Parathyroid adenoma (tissue), 2 donors: ENCODE data around the gene UQCC2.

ENCODE experiments used
- H2AFZ ChIP-seq: fragments of 300-600 bp; sonication (generic); one replicate; pipeline ENCODE4 v1.7.0; 2017; ENCODE audit warnings: antibody characterized with exemption, mild to moderate bottlenecking
- H3K27ac ChIP-seq: fragments of 300-600 bp; sonication (generic); one replicate; pipeline ENCODE4 v1.7.0; 2017
- H3K27me3 ChIP-seq: fragments of 300-600 bp; sonication (generic); one replicate; pipeline ENCODE4 v1.7.0; 2017; ENCODE audit warnings: low read length; ENCODE audit not compliant: control insufficient read depth, insufficient read depth
- H3K36me3 ChIP-seq: fragments of 300-600 bp; sonication (generic); one replicate; pipeline ENCODE4 v1.7.0; 2017; ENCODE audit warnings: low read length; ENCODE audit not compliant: control insufficient read depth, insufficient read depth
- H3K4me1 ChIP-seq: fragments of 300-600 bp; sonication (generic); one replicate; pipeline ENCODE4 v1.7.0; 2017; ENCODE audit warnings: control low read depth
- H3K4me2 ChIP-seq: fragments of 300-600 bp; sonication (generic); one replicate; pipeline ENCODE4 v1.7.0; 2017; ENCODE audit warnings: low read length
- H3K4me3 ChIP-seq: fragments of 300-600 bp; sonication (generic); one replicate; pipeline ENCODE4 v1.7.0; 2017; ENCODE audit warnings: low read depth, low read length
- H3K79me2 ChIP-seq: fragments of 300-600 bp; sonication (generic); one replicate; pipeline ENCODE4 v1.7.0; 2017; ENCODE audit warnings: control low read depth
- H3K9ac ChIP-seq: fragments of 300-600 bp; sonication (generic); one replicate; pipeline ENCODE4 v1.7.0; 2017; ENCODE audit warnings: mild to moderate bottlenecking
- H3K9me3 ChIP-seq: fragments of 300-600 bp; sonication (generic); one replicate; pipeline ENCODE4 v1.7.0; 2017; ENCODE audit warnings: low read length; ENCODE audit not compliant: control insufficient read depth
- CTCF ChIP-seq: fragments of 300-600 bp; sonication (generic); IDR thresholded peaks from one replicate; pipeline ENCODE4 v1.7.0; 2017; ENCODE audit warnings: antibody characterized with exemption, mild to moderate bottlenecking
- donor health status: primary hyperparathyroidism.

The UQCC2 gene

DNA sequence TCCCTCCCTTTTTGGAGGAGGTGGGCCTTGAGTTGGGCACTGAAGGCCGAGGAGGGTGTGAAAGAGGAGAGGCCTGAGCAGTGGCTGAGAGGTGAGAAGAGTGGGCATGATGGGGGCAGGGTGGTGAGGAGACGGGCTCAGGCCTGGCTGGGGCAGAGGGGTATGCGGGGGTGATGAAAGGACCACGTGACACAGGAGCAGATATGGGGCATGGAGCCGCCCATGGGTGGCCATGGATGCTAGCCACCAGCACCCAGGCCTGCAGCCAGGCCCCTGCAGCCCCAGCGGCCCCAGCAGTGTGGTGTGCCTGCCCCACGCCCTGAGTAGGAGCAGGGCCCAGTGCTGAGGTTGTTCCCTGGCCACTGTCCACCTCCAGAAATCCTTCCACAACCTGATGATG, 26.5 kb downstream of the UQCC2 start:
- H2AFZ ChIP-seq, result no peak overlapping the region
- no peak overlapping the region for H3K27ac ChIP-seq
- no peak for TF ChIP-seq CTCF
- no peaks in the 10 kb centered on the region for H3K79me2 ChIP-seq
- no peaks in the 10 kb centered on the region for H3K27me3 ChIP-seq
- H3K4me3 ChIP-seq, result no peak overlapping the region
- H3K9me3 ChIP-seq, result no peaks in the 10 kb centered on the region
- no peaks in the 10 kb centered on the region for H3K36me3 ChIP-seq
- no peaks in the 10 kb centered on the region for H3K4me1 ChIP-seq
- H3K4me2 ChIP-seq, result no peak overlapping the region
- H3K9ac ChIP-seq, result no peak overlapping the region

GRCh38 chr6:33684428-33684896, 27.0 kb downstream of the UQCC2 start:
- H3K4me2 ChIP-seq, result no peak overlapping the region
- H3K27me3 ChIP-seq, result no peaks in the 10 kb centered on the region
- H3K36me3 ChIP-seq, result no peaks in the 10 kb centered on the region
- H3K9me3 ChIP-seq, result no peaks in the 10 kb centered on the region
- no peak overlapping the region for H3K4me3 ChIP-seq
- no peak for TF ChIP-seq CTCF
- no peak overlapping the region for H3K27ac ChIP-seq
- H3K4me1 ChIP-seq, result no peaks in the 10 kb centered on the region
- no peak overlapping the region for H3K9ac ChIP-seq
- H2AFZ ChIP-seq, result no peak overlapping the region
- no peaks in the 10 kb centered on the region for H3K79me2 ChIP-seq

GRCh38 chr6:33683576-33684427, 27.7 kb downstream of the UQCC2 start:
- no peak overlapping the region for H2AFZ ChIP-seq
- no peak overlapping the region for H3K9ac ChIP-seq
- H3K4me1 ChIP-seq, result no peaks in the 10 kb centered on the region
- H3K79me2 ChIP-seq, result no peaks in the 10 kb centered on the region
- H3K9me3 ChIP-seq, result no peaks in the 10 kb centered on the region
- no peaks in the 10 kb centered on the region for H3K27me3 ChIP-seq
- no peak for TF ChIP-seq CTCF
- no peaks in the 10 kb centered on the region for H3K36me3 ChIP-seq
- no peak overlapping the region for H3K4me3 ChIP-seq
- H3K4me2 ChIP-seq, result no peak overlapping the region
- H3K27ac ChIP-seq, result no peak overlapping the region

DNA sequence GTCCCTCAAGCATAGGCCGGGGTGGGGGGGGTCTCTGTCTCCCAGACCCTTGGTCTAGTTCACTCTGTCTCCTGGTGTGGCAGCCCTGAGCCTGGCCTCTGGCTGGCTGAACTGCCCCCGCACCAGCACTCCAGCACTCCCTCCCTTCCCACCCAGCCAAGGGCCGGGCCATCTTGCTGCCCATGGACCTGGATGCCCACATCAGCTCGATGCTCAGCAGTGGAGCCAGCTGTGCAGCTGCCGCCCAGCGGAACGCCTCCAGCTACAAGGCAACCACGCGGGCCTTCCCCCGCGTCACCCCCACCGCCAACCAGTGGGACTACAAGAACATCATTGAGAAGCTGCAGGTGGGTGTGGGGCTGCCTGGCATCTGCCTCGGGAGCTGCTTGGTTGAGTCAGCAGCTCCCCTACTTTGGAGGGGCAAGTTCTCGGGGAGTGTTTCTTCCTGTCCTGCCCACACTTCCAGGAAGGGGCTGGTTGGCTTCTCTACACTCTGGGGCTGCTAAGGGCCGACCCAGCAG, 28.4 kb downstream of the UQCC2 start:
- Histone ChIP-seq H3K4me3 (no peak overlapping the region), H3K4me2 (no peak overlapping the region), H3K4me1 (no peaks in the 10 kb centered on the region), H3K27ac (no peak overlapping the region), H2AFZ (no peak overlapping the region), H3K36me3 (no peaks in the 10 kb centered on the region), H3K9me3 (no peaks in the 10 kb centered on the region), H3K9ac (no peak overlapping the region), H3K27me3 (no peaks in the 10 kb centered on the region), H3K79me2 (no peaks in the 10 kb centered on the region)
- TF ChIP-seq CTCF, result no peak
